HepG2 (cell line): ENCODE results near the gene SAMD13. TPM values are rescaled to one million over a fixed set of nuclear protein-coding genes. Genes with fewer than 3 reads are reported as not detected.
"Not testable (repeated sequence)": the region's sequence is repeated elsewhere in the genome, so short reads cannot be mapped to it uniquely, and the experiment has no call there.

Experiments
- ATAC-seq: fragments of 200-7000 bp; cut with Tn5 transposase; 3 replicates; pipeline ENCODE4 v1.9.1; 2020; ENCODE audit warnings: mild to moderate bottlenecking, moderate library complexity
- BruUV-seq: library from RNA; stranded (reverse); fragments of 400-500 nt; replicated peaks from 2 replicates; lab custom pipeline; 2021; lab: Mats Ljungman, UMichigan
- CTCF ChIA-PET: fragments of 300-600 bp; formaldehyde crosslinking; extraction: SDS; loops from one replicate; lab custom pipeline; 2021; ENCODE audit warnings: low total read pairs, inconsistent platforms, low intra/inter-chr PET ratio; lab: Yijun Ruan, JAX
- POLR2A ChIA-PET: fragments of 350-600 bp; sonication (Branson Sonifier 250); formaldehyde crosslinking; loops from one replicate; lab custom pipeline; 2020; ENCODE audit warnings: antibody characterized with exemption, inconsistent platforms; lab: Yijun Ruan, JAX
- DNase-seq: peaks from one replicate; pipeline ENCODE4 v3.0.0-alpha.2; 2015; ENCODE audit warnings: low spot score
- FAIRE-seq: peaks from 3 replicates; lab custom pipeline; 2011; peaks lifted over from hg19 to GRCh38; lab: Jason Lieb, UNC
- H2AFZ ChIP-seq: one replicate; pipeline ENCODE4 v1.6.1; 2011; ENCODE audit warnings: low read length, inconsistent platforms
- H3K27ac ChIP-seq: fragments of 300-600 bp; 3 replicates; pipeline ENCODE4 v1.8.0; 2011; ENCODE audit warnings: mixed run types, mild to moderate bottlenecking, mixed read lengths, low read length, inconsistent platforms; ENCODE audit not compliant: insufficient read depth; ENCODE audit errors: extremely low read length
- H3K27me3 ChIP-seq, 2 experiments: fragments of 200-600 bp in 1 of 2; 2 replicates in 1 of 2; 3 replicates in 1 of 2; pipeline versions ENCODE4 v1.6.0 to v1.8.0; 2011; ENCODE audit warnings: low read length in 2 of 2, mild to moderate bottlenecking in 2 of 2, moderate library complexity in 2 of 2, inconsistent platforms in 1 of 2; ENCODE audit not compliant: insufficient read depth in 2 of 2, control insufficient read depth in 1 of 2
- H3K36me3 ChIP-seq, 2 experiments: fragments of 200-600 bp in 1 of 2; replicated peaks in 1 of 2; 2 replicates in 1 of 2; 3 replicates in 1 of 2; pipeline versions ENCODE4 v1.5.1 to v1.8.0; 2011; ENCODE audit warnings: low read length in 2 of 2, inconsistent platforms in 1 of 2; ENCODE audit not compliant: insufficient read depth in 2 of 2, control insufficient read depth in 1 of 2
- H3K4me1 ChIP-seq: 2 replicates; pipeline ENCODE4 v1.5.1; 2012; ENCODE audit warnings: low read length, inconsistent platforms; ENCODE audit not compliant: insufficient read depth
- H3K4me2 ChIP-seq: 2 replicates; pipeline ENCODE4 v1.6.0; 2011; ENCODE audit warnings: low read depth, low read length, inconsistent platforms
- H3K4me3 ChIP-seq, 3 experiments: fragments of 200-600 bp in 1 of 3; sonication (generic), shearing (Covaris generic) in 1 of 3; replicated peaks in 1 of 3; 2 replicates each; pipeline ENCODE4 v1.5.1; 2011 to 2016; ENCODE audit warnings: low read length in 3 of 3, inconsistent platforms in 2 of 3, low read depth in 2 of 3, mild to moderate bottlenecking in 2 of 3, control low read depth in 1 of 3, mixed read lengths in 1 of 3; ENCODE audit not compliant: insufficient read depth in 1 of 3
- H3K79me2 ChIP-seq: one replicate; pipeline ENCODE4 v1.6.1; 2011; ENCODE audit warnings: low read length, inconsistent platforms; ENCODE audit not compliant: insufficient read depth
- H3K9ac ChIP-seq: 2 replicates; pipeline ENCODE4 v1.6.0; 2011; ENCODE audit warnings: mild to moderate bottlenecking, low read depth, low read length, inconsistent platforms; ENCODE audit not compliant: insufficient read depth
- H3K9me3 ChIP-seq: 2 replicates; pipeline ENCODE4 v1.5.1; 2012; ENCODE audit warnings: mild to moderate bottlenecking, low read length
- H4K20me1 ChIP-seq: 2 replicates; pipeline ENCODE4 v1.6.0; 2011; ENCODE audit warnings: inconsistent platforms, mild to moderate bottlenecking, low read length, moderate library complexity; ENCODE audit not compliant: insufficient read depth
- CERS6 ChIP-seq: sonication (generic); formaldehyde crosslinking; IDR thresholded peaks from 2 replicates; pipeline ENCODE4 v1.5.0; 2020; ENCODE audit warnings: missing genetic modification reagents
- HIVEP1 ChIP-seq: sonication (generic); formaldehyde crosslinking; IDR thresholded peaks from 2 replicates; pipeline ENCODE4 v1.4.0; 2020; ENCODE audit warnings: mild to moderate bottlenecking, missing genetic modification reagents
- MAFG ChIP-seq: sonication (generic); formaldehyde crosslinking; IDR thresholded peaks from 2 replicates; pipeline ENCODE4 v1.5.1; 2020; ENCODE audit warnings: mild to moderate bottlenecking, missing genetic modification reagents
- SALL1 ChIP-seq: sonication (generic); formaldehyde crosslinking; IDR thresholded peaks from 2 replicates; pipeline ENCODE4 v1.8.0; 2022; ENCODE audit warnings: mild to moderate bottlenecking, missing genetic modification reagents
- SMAD3 ChIP-seq: sonication (generic); formaldehyde crosslinking; IDR thresholded peaks from 2 replicates; pipeline ENCODE4 v1.4.0; 2020; ENCODE audit warnings: missing genetic modification reagents
- SMAD9 ChIP-seq: sonication (generic); formaldehyde crosslinking; IDR thresholded peaks from 2 replicates; pipeline ENCODE4 v1.5.1; 2020; ENCODE audit warnings: mild to moderate bottlenecking, missing genetic modification reagents
- SUZ12 ChIP-seq: fragments of 150-350 bp; IDR thresholded peaks from 2 replicates; pipeline ENCODE4 v1.6.1; 2014; ENCODE audit warnings: low read depth, low read length
- TBX3 ChIP-seq: fragments of 450-650 bp; IDR thresholded peaks from 2 replicates; pipeline ENCODE4 v1.6.1; 2017; ENCODE audit warnings: antibody characterized with exemption, mild to moderate bottlenecking, inconsistent platforms, borderline replicate concordance
- ZMYM4 ChIP-seq: sonication (generic); formaldehyde crosslinking; IDR thresholded peaks from 2 replicates; pipeline ENCODE4 v1.8.1; 2023; ENCODE audit warnings: mild to moderate bottlenecking, missing genetic modification reagents
- ZNF883 ChIP-seq: sonication (generic); formaldehyde crosslinking; IDR thresholded peaks from 2 replicates; pipeline ENCODE4 v1.5.1; 2020; ENCODE audit warnings: mild to moderate bottlenecking, missing genetic modification reagents; ENCODE audit errors: not compliant biosample characterization
- WGBS: methylation state at CpG from one replicate; pipeline ENCODE4 v1.1.6; 2017; ENCODE audit warnings: low lambda C conversion rate; 5-methylcytosine and 5-hydroxymethylcytosine counted together
- in situ Hi-C: cut with HindIII; loops from 2 replicates; pipeline ENCODE4 v1.10.0; 2017; ENCODE audit warnings: low pct_unique_long_range_greater_than_20kb; ENCODE audit not compliant: extremely low pct_ligation_motif_present
- intact Hi-C: fragments of 100-400 bp; cut with micrococcal nuclease; formaldehyde crosslinking; loops from one replicate; pipeline ENCODE4 v1.10.0; 2022; ENCODE audit not compliant: unreplicated experiment
- polyA plus RNA-seq, 8 experiments: library from polyadenylated mRNA; depleted of rRNA in 3 of 8; stranded (reverse) in 7 of 8; unstranded in 1 of 8; fragments of >200 nt; fragmentation: Illumina TruSeq in 4 of 8; extraction: Trizol in 4 of 8; gene quantifications; 2 replicates each; pipeline versions ENCODE4 v1.2.1 to v1.2.3, GENCODE V29; 2011 to 2016; ENCODE audit warnings: low read depth in 4 of 8, missing spikeins in 1 of 8, mixed read lengths in 1 of 8; ENCODE audit not compliant: insufficient read depth in 1 of 8
- total RNA-seq, 5 experiments: library from RNA; depleted of rRNA; stranded (reverse); fragments of >200 nt; fragmentation: Illumina TruSeq; extraction: Trizol; gene quantifications; 2 replicates each; pipeline ENCODE4 v1.2.3, GENCODE V29; 2016; ENCODE audit warnings: low read depth in 1 of 5

Gene SAMD13
- total and polyA plus RNA-seq, 2 of the 13 experiments (the other 11 are each of a cell fraction or from before 2014, with no cell fraction given): 0.09 to 0.18 TPM

- no peak for DNase-seq
- Histone ChIP-seq H3K79me2 (no peaks in the 10 kb centered on the region), H4K20me1 (no peaks in the 10 kb centered on the region), H3K9ac (no peak overlapping the region), H3K4me2 (no peak overlapping the region), H3K27me3 (no peaks in the 10 kb centered on the region), H2AFZ (no peak overlapping the region)
- no peak for FAIRE-seq
- POLR2A ChIA-PET: no interaction called here
- ATAC-seq: no peak
- in situ Hi-C loops: no loop called here
- WGBS: 0% methylated on average over 1 of the region's 1 CpG
- TF ChIP-seq TBX3 (no peak), SALL1 (CRISPR knock-in tag) (no peak), CERS6 (no peak), SUZ12 (no peak), ZNF883 (CRISPR knock-in tag) (no peak), SMAD3 (no peak), SMAD9 (CRISPR knock-in tag) (no peak), ZMYM4 (CRISPR knock-in tag) (no peak), HIVEP1 (CRISPR knock-in tag) (no peak), MAFG (CRISPR knock-in tag) (no peak)
- TF ChIP-seq, all 625 proteins: peak for 0
- intact Hi-C loops: no loop called here
- Histone ChIP-seq H3K27ac (no peak overlapping the region), H3K9me3 (peaks cover 15% of the 10 kb centered on the region), H3K4me1 (no peaks in the 10 kb centered on the region), H3K4me3 (no peak overlapping the region), H3K36me3 (no peaks in the 10 kb centered on the region)
- no TSS peak for BruUV-seq
- CTCF ChIA-PET: no interaction called here
Measured at GRCh38 chr1:84286071-84286470, 15.4 kb upstream of the SAMD13 start.

GRCh38 chr1:84287389-84287788 is 14.1 kb upstream of the SAMD13 start:
- POLR2A ChIA-PET, H3K9ac ChIP-seq, H3K27ac ChIP-seq, FAIRE-seq, H3K27me3 ChIP-seq, H4K20me1 ChIP-seq, H3K36me3 ChIP-seq, BruUV-seq, H3K4me2 ChIP-seq, in situ Hi-C loops, CTCF ChIA-PET, ATAC-seq, H2AFZ ChIP-seq, H3K4me1 ChIP-seq, H3K79me2 ChIP-seq, intact Hi-C loops, DNase-seq, H3K4me3 ChIP-seq: not testable (repeated sequence)
- WGBS: 17% methylated on average over 3 of the region's 3 CpGs
- peaks cover 15% of the 10 kb centered on the region for H3K9me3 ChIP-seq
